ENCODE measurements around the gene ZC3H18.

ZC3H18 gene

GRCh38 chr16:88523309-88524161, 46.7 kb upstream of the ZC3H18 start:
- H3K4me3 ChIP-seq (ENCODE audit: low read length in 2 of 2) = no peak overlapping the region
- H2AFZ ChIP-seq (ENCODE audit: low read length) = no peak overlapping the region
- H3K18ac ChIP-seq (ENCODE audit: low read length) = peak overlapping the region; percentile 28
- DNase-seq (ENCODE audit: low spot score) = no peak
- H3K14ac ChIP-seq (ENCODE audit: low read length) = no peak overlapping the region
- no peak overlapping the region for H3K4me2 ChIP-seq (ENCODE audit: insufficient read depth, low read length, poor library complexity, severe bottlenecking)
- no peak overlapping the region for H2AK5ac ChIP-seq (ENCODE audit: low read depth, low read length)
- H4K8ac ChIP-seq (ENCODE audit: low read depth, low read length) = no peak overlapping the region
- no peaks in the 10 kb centered on the region for H3K36me3 ChIP-seq (replicated peaks in 1 of 2; ENCODE audit: control insufficient read depth in 2 of 2, insufficient read depth in 2 of 2, low read length in 2 of 2)
- peaks cover 7% of the 10 kb centered on the region for H3K79me1 ChIP-seq (ENCODE audit: low read depth, low read length)
- peak overlapping the region; percentile 43 for H4K91ac ChIP-seq (ENCODE audit: low read depth, low read length, poor library complexity)
- H3K27me3 ChIP-seq (ENCODE audit: control insufficient read depth in 3 of 3, insufficient read depth in 3 of 3, low read depth in 1 of 3, low read length in 3 of 3) = no peaks in the 10 kb centered on the region
- H3K9ac ChIP-seq (ENCODE audit: low read depth, low read length, poor library complexity) = no peak overlapping the region
- peaks cover 3 to 14% of the 10 kb centered on the region in 2 donors for H3K4me1 ChIP-seq (ENCODE audit: control insufficient read depth in 2 of 2, insufficient read depth in 1 of 2, low read depth in 1 of 2, low read length in 2 of 2)
- no peak overlapping the region for H2BK15ac ChIP-seq (ENCODE audit: low read length)
- peak overlapping the region; percentile 99 for H3K23ac ChIP-seq (ENCODE audit: low read depth, low read length, poor library complexity)
- no peak overlapping the region for H2BK120ac ChIP-seq (ENCODE audit: low read depth, low read length)
- H3K4ac ChIP-seq (ENCODE audit: low read length) = no peak overlapping the region
- H2BK12ac ChIP-seq (ENCODE audit: low read length) = no peak overlapping the region
- H3K27ac ChIP-seq (replicated peaks; ENCODE audit: low read length) = no peak overlapping the region
- WGBS, 2 donors (ENCODE audit: extremely low coverage in 2 of 2, insufficient read length in 2 of 2, insufficient replicate concordance in 1 of 2) = no CpG with 5 or more reads among the region's 47 CpGs
- no peaks in the 10 kb centered on the region for H3K9me3 ChIP-seq (replicated peaks in 1 of 2; ENCODE audit: control insufficient read depth in 2 of 2, insufficient read depth in 1 of 2, low read depth in 1 of 2, low read length in 2 of 2)
- no peak overlapping the region for H2BK5ac ChIP-seq (ENCODE audit: low read length)

- no peak overlapping the region for H3K4me2 ChIP-seq (ENCODE audit: insufficient read depth, low read length, poor library complexity, severe bottlenecking)
- H4K8ac ChIP-seq (ENCODE audit: low read depth, low read length) = no peak overlapping the region
- H3K36me3 ChIP-seq (replicated peaks in 1 of 2; ENCODE audit: control insufficient read depth in 2 of 2, insufficient read depth in 2 of 2, low read length in 2 of 2) = no peaks in the 10 kb centered on the region
- peak overlapping the region; percentile 91 for H3K23ac ChIP-seq (ENCODE audit: low read depth, low read length, poor library complexity)
- peak overlapping the region; percentile 59 for H3K18ac ChIP-seq (ENCODE audit: low read length)
- no peak overlapping the region for H2BK15ac ChIP-seq (ENCODE audit: low read length)
- no peak overlapping the region for H3K9ac ChIP-seq (ENCODE audit: low read depth, low read length, poor library complexity)
- no peaks in the 10 kb centered on the region for H3K9me3 ChIP-seq (replicated peaks in 1 of 2; ENCODE audit: control insufficient read depth in 2 of 2, insufficient read depth in 1 of 2, low read depth in 1 of 2, low read length in 2 of 2)
- no peak overlapping the region for H3K4me3 ChIP-seq (ENCODE audit: low read length in 2 of 2)
- peaks cover 7% of the 10 kb centered on the region for H3K79me1 ChIP-seq (ENCODE audit: low read depth, low read length)
- DNase-seq (ENCODE audit: low spot score) = no peak
- no peak overlapping the region for H2AFZ ChIP-seq (ENCODE audit: low read length)
- peak overlapping the region; percentile 75 for H3K14ac ChIP-seq (ENCODE audit: low read length)
- H3K27ac ChIP-seq (replicated peaks; ENCODE audit: low read length) = no peak overlapping the region
- H2BK5ac ChIP-seq (ENCODE audit: low read length) = no peak overlapping the region
- peaks cover 3 to 14% of the 10 kb centered on the region in 2 donors for H3K4me1 ChIP-seq (ENCODE audit: control insufficient read depth in 2 of 2, insufficient read depth in 1 of 2, low read depth in 1 of 2, low read length in 2 of 2)
- no peak overlapping the region for H2BK120ac ChIP-seq (ENCODE audit: low read depth, low read length)
- H2BK12ac ChIP-seq (ENCODE audit: low read length) = no peak overlapping the region
- H4K91ac ChIP-seq (ENCODE audit: low read depth, low read length, poor library complexity) = no peak overlapping the region
- no CpG with 5 or more reads among the region's 18 CpGs for WGBS, 2 donors (ENCODE audit: extremely low coverage in 2 of 2, insufficient read length in 2 of 2, insufficient replicate concordance in 1 of 2)
- H3K4ac ChIP-seq (ENCODE audit: low read length) = no peak overlapping the region
- no peak overlapping the region for H2AK5ac ChIP-seq (ENCODE audit: low read depth, low read length)
- H3K27me3 ChIP-seq (ENCODE audit: control insufficient read depth in 3 of 3, insufficient read depth in 3 of 3, low read depth in 1 of 3, low read length in 3 of 3) = no peaks in the 10 kb centered on the region
These were observed 45.8 kb upstream of the ZC3H18 start for GRCh38 chr16:88524274-88524972.

- Histone ChIP-seq H2BK120ac (ENCODE audit: low read depth, low read length) (no peak overlapping the region), H3K9ac (ENCODE audit: low read depth, low read length, poor library complexity) (peak overlapping the region; percentile 44), H2BK12ac (ENCODE audit: low read length) (no peak overlapping the region), H3K4me3 (ENCODE audit: low read length in 2 of 2) (no peak overlapping the region), H3K4me1 (ENCODE audit: control insufficient read depth in 2 of 2, insufficient read depth in 1 of 2, low read depth in 1 of 2, low read length in 2 of 2) (peaks cover 3 to 14% of the 10 kb centered on the region in 2 donors), H3K27ac (replicated peaks; ENCODE audit: low read length) (no peak overlapping the region), H3K79me1 (ENCODE audit: low read depth, low read length) (peaks cover 7% of the 10 kb centered on the region), H2AFZ (ENCODE audit: low read length) (no peak overlapping the region), H3K14ac (ENCODE audit: low read length) (peak overlapping the region; percentile 25), H2BK5ac (ENCODE audit: low read length) (no peak overlapping the region), H3K18ac (ENCODE audit: low read length) (no peak overlapping the region), H3K36me3 (replicated peaks in 1 of 2; ENCODE audit: control insufficient read depth in 2 of 2, insufficient read depth in 2 of 2, low read length in 2 of 2) (no peaks in the 10 kb centered on the region), H3K4ac (ENCODE audit: low read length) (no peak overlapping the region), H2BK15ac (ENCODE audit: low read length) (no peak overlapping the region), H4K8ac (ENCODE audit: low read depth, low read length) (no peak overlapping the region), H4K91ac (ENCODE audit: low read depth, low read length, poor library complexity) (peak overlapping the region; percentile 3), H3K27me3 (ENCODE audit: control insufficient read depth in 3 of 3, insufficient read depth in 3 of 3, low read depth in 1 of 3, low read length in 3 of 3) (no peaks in the 10 kb centered on the region), H3K23ac (ENCODE audit: low read depth, low read length, poor library complexity) (peak overlapping the region; percentile 94), H2AK5ac (ENCODE audit: low read depth, low read length) (peak overlapping the region; percentile 37), H3K9me3 (replicated peaks in 1 of 2; ENCODE audit: control insufficient read depth in 2 of 2, insufficient read depth in 1 of 2, low read depth in 1 of 2, low read length in 2 of 2) (no peaks in the 10 kb centered on the region), H3K4me2 (ENCODE audit: insufficient read depth, low read length, poor library complexity, severe bottlenecking) (no peak overlapping the region)
- WGBS, 2 donors (ENCODE audit: extremely low coverage in 2 of 2, insufficient read length in 2 of 2, insufficient replicate concordance in 1 of 2) = no CpG with 5 or more reads among the region's 18 CpGs
- no peak for DNase-seq (ENCODE audit: low spot score)
These were observed 45.1 kb upstream of the ZC3H18 start for GRCh38 chr16:88524973-88525662.

- Histone ChIP-seq H3K4ac (ENCODE audit: low read length) (no peak overlapping the region), H3K27ac (replicated peaks; ENCODE audit: low read length) (no peak overlapping the region), H3K18ac (ENCODE audit: low read length) (no peak overlapping the region), H3K14ac (ENCODE audit: low read length) (peak overlapping the region; percentile 25), H2AK5ac (ENCODE audit: low read depth, low read length) (peak overlapping the region; percentile 37), H4K91ac (ENCODE audit: low read depth, low read length, poor library complexity) (no peak overlapping the region), H2BK5ac (ENCODE audit: low read length) (no peak overlapping the region), H3K23ac (ENCODE audit: low read depth, low read length, poor library complexity) (peak overlapping the region; percentile 94), H3K4me3 (ENCODE audit: low read length in 2 of 2) (no peak overlapping the region), H3K4me1 (ENCODE audit: control insufficient read depth in 2 of 2, insufficient read depth in 1 of 2, low read depth in 1 of 2, low read length in 2 of 2) (peaks cover 3 to 14% of the 10 kb centered on the region in 2 donors), H2AFZ (ENCODE audit: low read length) (no peak overlapping the region), H2BK15ac (ENCODE audit: low read length) (no peak overlapping the region), H3K9ac (ENCODE audit: low read depth, low read length, poor library complexity) (peak overlapping the region; percentile 44), H2BK120ac (ENCODE audit: low read depth, low read length) (no peak overlapping the region), H3K9me3 (replicated peaks in 1 of 2; ENCODE audit: control insufficient read depth in 2 of 2, insufficient read depth in 1 of 2, low read depth in 1 of 2, low read length in 2 of 2) (no peaks in the 10 kb centered on the region), H2BK12ac (ENCODE audit: low read length) (no peak overlapping the region), H3K79me1 (ENCODE audit: low read depth, low read length) (peaks cover 7% of the 10 kb centered on the region), H3K36me3 (replicated peaks in 1 of 2; ENCODE audit: control insufficient read depth in 2 of 2, insufficient read depth in 2 of 2, low read length in 2 of 2) (no peaks in the 10 kb centered on the region), H3K27me3 (ENCODE audit: control insufficient read depth in 3 of 3, insufficient read depth in 3 of 3, low read depth in 1 of 3, low read length in 3 of 3) (no peaks in the 10 kb centered on the region), H3K4me2 (ENCODE audit: insufficient read depth, low read length, poor library complexity, severe bottlenecking) (no peak overlapping the region), H4K8ac (ENCODE audit: low read depth, low read length) (no peak overlapping the region)
- no CpG with 5 or more reads among the region's 17 CpGs for WGBS, 2 donors (ENCODE audit: extremely low coverage in 2 of 2, insufficient read length in 2 of 2, insufficient replicate concordance in 1 of 2)
- DNase-seq (ENCODE audit: low spot score) = no peak
These were observed 44.6 kb upstream of the ZC3H18 start for GRCh38 chr16:88525663-88525990.

Data from neuronal stem cell (in vitro differentiated cells).